ENCODE measurements around the gene SLC13A1. TPM values are rescaled to one million over a fixed set of nuclear protein-coding genes. Genes with fewer than 3 reads are reported as not detected.

The SLC13A1 gene
- total and polyA plus RNA-seq, 8 donors = 0.04 to 0.20 (median 0.09) TPM; not detected in 5

GRCh38 chr7:123131961-123132360 lies 67.8 kb downstream of the SLC13A1 start:
- no peaks in the 10 kb centered on the region for H3K9me3 ChIP-seq
- H3K27ac ChIP-seq = no peak overlapping the region
- no peaks in the 10 kb centered on the region for H3K36me3 ChIP-seq
- H3K4me3 ChIP-seq = no peak overlapping the region
- no peaks in the 10 kb centered on the region for H3K4me1 ChIP-seq
- TF ChIP-seq, protein P1, sequence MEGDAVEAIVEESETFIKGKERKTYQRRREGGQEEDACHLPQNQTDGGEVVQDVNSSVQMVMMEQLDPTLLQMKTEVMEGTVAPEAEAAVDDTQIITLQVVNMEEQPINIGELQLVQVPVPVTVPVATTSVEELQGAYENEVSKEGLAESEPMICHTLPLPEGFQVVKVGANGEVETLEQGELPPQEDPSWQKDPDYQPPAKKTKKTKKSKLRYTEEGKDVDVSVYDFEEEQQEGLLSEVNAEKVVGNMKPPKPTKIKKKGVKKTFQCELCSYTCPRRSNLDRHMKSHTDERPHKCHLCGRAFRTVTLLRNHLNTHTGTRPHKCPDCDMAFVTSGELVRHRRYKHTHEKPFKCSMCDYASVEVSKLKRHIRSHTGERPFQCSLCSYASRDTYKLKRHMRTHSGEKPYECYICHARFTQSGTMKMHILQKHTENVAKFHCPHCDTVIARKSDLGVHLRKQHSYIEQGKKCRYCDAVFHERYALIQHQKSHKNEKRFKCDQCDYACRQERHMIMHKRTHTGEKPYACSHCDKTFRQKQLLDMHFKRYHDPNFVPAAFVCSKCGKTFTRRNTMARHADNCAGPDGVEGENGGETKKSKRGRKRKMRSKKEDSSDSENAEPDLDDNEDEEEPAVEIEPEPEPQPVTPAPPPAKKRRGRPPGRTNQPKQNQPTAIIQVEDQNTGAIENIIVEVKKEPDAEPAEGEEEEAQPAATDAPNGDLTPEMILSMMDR (IDR thresholded peaks at IDR 0.05) = no peak
- DNase-seq = no peak
- intact Hi-C loops (cut with DNase I) = no loop called here
- no peak for ATAC-seq
- no peaks in the 10 kb centered on the region for H3K27me3 ChIP-seq

- Histone ChIP-seq H3K27me3 (no peaks in the 10 kb centered on the region), H3K9me3 (no peaks in the 10 kb centered on the region), H3K27ac (no peak overlapping the region), H3K36me3 (no peaks in the 10 kb centered on the region), H3K4me3 (no peak overlapping the region), H3K4me1 (no peaks in the 10 kb centered on the region)
- no peak for ATAC-seq
- DNase-seq = no peak
- TF ChIP-seq, protein P1 (IDR thresholded peaks at IDR 0.05) = no peak
- intact Hi-C loops (cut with DNase I) = no loop called here
These were observed 68.2 kb downstream of the SLC13A1 start for GRCh38 chr7:123131556-123131955.

GRCh38 chr7:123131140-123131539 lies 68.6 kb downstream of the SLC13A1 start:
- intact Hi-C loops (cut with DNase I) = no loop called here

DNA sequence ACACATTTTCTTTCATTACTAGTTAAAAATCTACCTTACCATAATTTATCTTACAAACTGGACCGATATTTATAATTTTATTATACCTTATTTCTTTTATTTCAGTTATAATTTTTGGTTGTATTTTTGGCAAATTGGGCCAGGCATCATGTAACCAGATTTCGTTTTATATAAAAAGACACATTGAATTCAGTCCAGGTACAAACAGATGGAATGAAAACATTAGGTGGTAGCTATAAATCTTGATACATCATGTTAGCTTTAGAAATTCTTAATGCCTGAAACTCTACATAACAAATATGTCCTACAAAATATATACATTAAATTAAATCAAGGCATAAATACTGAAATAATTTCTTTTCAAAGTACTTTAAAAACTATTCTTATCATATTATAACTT lies 73.1 kb downstream of the SLC13A1 start:
- Histone ChIP-seq H3K4me1 (no peaks in the 10 kb centered on the region), H3K27ac (no peak overlapping the region), H3K27me3 (no peaks in the 10 kb centered on the region), H3K36me3 (no peaks in the 10 kb centered on the region), H3K9me3 (no peaks in the 10 kb centered on the region), H3K4me3 (no peak overlapping the region)
- TF ChIP-seq, protein P1 (IDR thresholded peaks at IDR 0.05) = no peak
- ATAC-seq (no peak), DNase-seq (no peak)
- intact Hi-C loops (cut with DNase I) = no loop called here

More at GRCh38 chr7:123131140-123131539, 68.6 kb downstream of the SLC13A1 start:
- ATAC-seq (no peak), DNase-seq (no peak)
- Histone ChIP-seq H3K4me1 (no peaks in the 10 kb centered on the region), H3K9me3 (no peaks in the 10 kb centered on the region), H3K36me3 (no peaks in the 10 kb centered on the region), H3K27me3 (no peaks in the 10 kb centered on the region), H3K27ac (no peak overlapping the region), H3K4me3 (no peak overlapping the region)
- TF ChIP-seq, protein P1 (IDR thresholded peaks at IDR 0.05) = no peak

- Histone ChIP-seq H3K9me3 (no peaks in the 10 kb centered on the region), H3K27me3 (no peaks in the 10 kb centered on the region), H3K36me3 (no peaks in the 10 kb centered on the region), H3K27ac (no peak overlapping the region), H3K4me3 (no peak overlapping the region), H3K4me1 (no peaks in the 10 kb centered on the region)
- TF ChIP-seq, protein P1 (IDR thresholded peaks at IDR 0.05) = no peak
- DNase-seq = no peak
- intact Hi-C loops (cut with DNase I) = no loop called here
- ATAC-seq = no peak
These were observed 73.6 kb downstream of the SLC13A1 start for GRCh38 chr7:123126171-123126570.

Data from left lung (tissue), 10 donors.